Natural killer cell (primary cell): ENCODE results near the gene PFAS. TPM values are rescaled to one million over a fixed set of nuclear protein-coding genes. Genes with fewer than 3 reads are reported as not detected.

Experiments used
- ATAC-seq, 3 donors: fragments of 150-1000 bp in 2 of 3; fragments of 200-7000 bp in 1 of 3; cut with Tn5 transposase; 1 replicate in 1 of 3; 2 replicates in 2 of 3; pipeline ENCODE4 v1.10.0; 2021; ENCODE audit warnings: mild to moderate bottlenecking in 2 of 3, moderate library complexity in 2 of 3
- DNase-seq, 2 donors: peaks; one replicate each; pipeline versions ENCODE4 v3.0.0 to v3.0.0-alpha.2; 2013 to 2021; ENCODE audit warnings: mixed read lengths in 1 of 2
- H3K27ac ChIP-seq: one replicate; pipeline ENCODE4 v1.5.1; 2013; ENCODE audit warnings: mild to moderate bottlenecking, low read length
- H3K27me3 ChIP-seq: one replicate; pipeline ENCODE4 v1.6.1; 2013; ENCODE audit warnings: low read length; ENCODE audit not compliant: control insufficient read depth, insufficient read depth
- H3K36me3 ChIP-seq: one replicate; pipeline ENCODE4 v1.6.1; 2013; ENCODE audit warnings: low read length; ENCODE audit not compliant: control insufficient read depth, insufficient read depth
- H3K4me1 ChIP-seq: one replicate; pipeline ENCODE4 v1.6.1; 2013; ENCODE audit warnings: low read length; ENCODE audit not compliant: control insufficient read depth, insufficient read depth
- H3K4me3 ChIP-seq: one replicate; pipeline ENCODE4 v1.5.1; 2013; ENCODE audit warnings: low read length
- H3K9me3 ChIP-seq: one replicate; pipeline ENCODE4 v1.6.1; 2013; ENCODE audit warnings: low read length; ENCODE audit not compliant: control insufficient read depth, insufficient read depth
- H3K27ac Mint-ChIP-seq, 2 donors: one replicate each; pipeline ENCODE4 v1.8.0; 2022; ENCODE audit warnings: mild to moderate bottlenecking in 2 of 2, mixed read lengths in 2 of 2, moderate library complexity in 1 of 2
- H3K27me3 Mint-ChIP-seq, 2 donors: one replicate each; pipeline ENCODE4 v1.8.0; 2022; ENCODE audit warnings: low read depth in 2 of 2, mixed read lengths in 2 of 2
- H3K36me3 Mint-ChIP-seq: one replicate; pipeline ENCODE4 v1.8.0; 2022; ENCODE audit warnings: mixed read lengths
- H3K4me1 Mint-ChIP-seq, 2 donors: one replicate each; pipeline ENCODE4 v1.8.0; 2022; ENCODE audit warnings: mixed read lengths in 2 of 2
- H3K4me3 Mint-ChIP-seq: one replicate; pipeline ENCODE4 v1.8.0; 2022; ENCODE audit warnings: mild to moderate bottlenecking, moderate library complexity, mixed read lengths
- H3K9me3 Mint-ChIP-seq, 2 donors: one replicate each; pipeline ENCODE4 v1.8.0; 2022; ENCODE audit warnings: mixed read lengths in 2 of 2
- WGBS: methylation state at CpG from one replicate; pipeline ENCODE4 v1.1.7; 2013; ENCODE audit warnings: missing lambda C conversion rate; ENCODE audit not compliant: insufficient coverage; 5-methylcytosine and 5-hydroxymethylcytosine counted together
- intact Hi-C: fragments of 100-400 bp; cut with micrococcal nuclease; formaldehyde crosslinking; loops from one replicate; pipeline ENCODE4 v1.14.2; 2022
- total RNA-seq, 4 donors: library from RNA; stranded (reverse); fragments of 120-200 nt in 1 of 4; gene quantifications; one replicate each; pipeline versions ENCODE4 v1.2.3 to v1.2.4, GENCODE V29; 2013 to 2022
- TF ChIP-seq, protein P1 (sequence below): fragments of 200-600 bp; IDR thresholded peaks from one replicate; pipeline ENCODE4 v1.8.0; 2022; ENCODE audit warnings: antibody characterized with exemption

PFAS gene
- total RNA-seq, 3 donors from 2014 or later (not counting 1 experiment from before 2014, with no cell fraction given) = 23.6 to 30.0 (median 24.0) TPM

DNA sequence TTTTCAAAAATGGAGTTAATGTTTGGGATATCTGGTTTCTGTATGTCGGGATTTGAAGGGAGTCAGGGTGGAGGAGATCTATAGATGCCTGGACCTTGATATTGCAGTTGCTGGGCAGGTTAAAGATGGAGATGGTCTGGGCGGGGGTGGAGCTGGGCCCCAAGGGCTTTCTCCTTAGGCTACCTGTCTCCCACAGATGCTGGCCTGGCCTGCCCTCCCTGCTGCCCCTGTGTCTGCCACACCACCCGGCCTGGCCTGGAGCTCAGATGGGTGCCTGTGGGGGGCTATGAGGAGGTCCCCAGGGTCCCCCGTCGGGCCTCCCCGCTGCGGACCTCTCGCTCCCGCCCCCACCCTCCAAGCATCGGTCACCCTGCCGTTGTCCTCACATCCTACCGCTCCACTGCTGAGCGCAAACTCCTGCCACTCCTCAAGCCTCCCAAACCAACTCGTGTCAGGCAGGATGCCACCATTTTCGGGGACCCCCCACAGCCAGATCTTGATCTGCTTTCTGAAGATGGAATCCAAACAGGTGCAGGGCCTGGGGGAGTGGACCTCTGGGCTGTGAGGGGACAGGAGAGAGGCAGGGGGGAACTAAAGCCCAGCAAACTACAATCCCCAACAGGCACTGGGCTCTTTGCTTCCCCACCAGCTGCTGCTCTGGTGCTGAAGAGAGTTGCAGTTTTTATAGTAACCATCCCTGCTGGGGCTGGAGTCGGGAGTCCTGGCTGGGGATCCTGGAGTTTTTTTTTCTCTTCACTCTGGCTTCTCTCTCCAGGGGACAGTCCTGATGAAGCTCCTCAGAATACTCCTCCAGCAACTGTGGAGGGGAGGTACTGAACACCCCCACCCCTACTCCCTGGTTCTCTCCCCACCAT lies 63.9 kb downstream of the PFAS start:
- H3K27ac Mint-ChIP-seq = no peak overlapping the region
- no peak for DNase-seq
- H3K9me3 ChIP-seq = no peaks in the 10 kb centered on the region
- no peaks in the 10 kb centered on the region for H3K9me3 Mint-ChIP-seq
- H3K4me1 ChIP-seq = no peaks in the 10 kb centered on the region
- H3K27me3 Mint-ChIP-seq = peaks cover 16 to 17% of the 10 kb centered on the region in 2 donors
- intact Hi-C loops = no loop called here
- TF ChIP-seq, protein P1, sequence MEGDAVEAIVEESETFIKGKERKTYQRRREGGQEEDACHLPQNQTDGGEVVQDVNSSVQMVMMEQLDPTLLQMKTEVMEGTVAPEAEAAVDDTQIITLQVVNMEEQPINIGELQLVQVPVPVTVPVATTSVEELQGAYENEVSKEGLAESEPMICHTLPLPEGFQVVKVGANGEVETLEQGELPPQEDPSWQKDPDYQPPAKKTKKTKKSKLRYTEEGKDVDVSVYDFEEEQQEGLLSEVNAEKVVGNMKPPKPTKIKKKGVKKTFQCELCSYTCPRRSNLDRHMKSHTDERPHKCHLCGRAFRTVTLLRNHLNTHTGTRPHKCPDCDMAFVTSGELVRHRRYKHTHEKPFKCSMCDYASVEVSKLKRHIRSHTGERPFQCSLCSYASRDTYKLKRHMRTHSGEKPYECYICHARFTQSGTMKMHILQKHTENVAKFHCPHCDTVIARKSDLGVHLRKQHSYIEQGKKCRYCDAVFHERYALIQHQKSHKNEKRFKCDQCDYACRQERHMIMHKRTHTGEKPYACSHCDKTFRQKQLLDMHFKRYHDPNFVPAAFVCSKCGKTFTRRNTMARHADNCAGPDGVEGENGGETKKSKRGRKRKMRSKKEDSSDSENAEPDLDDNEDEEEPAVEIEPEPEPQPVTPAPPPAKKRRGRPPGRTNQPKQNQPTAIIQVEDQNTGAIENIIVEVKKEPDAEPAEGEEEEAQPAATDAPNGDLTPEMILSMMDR = no peak
- no peak overlapping the region for H3K4me3 ChIP-seq
- 89% methylated on average over 16 of the region's 16 CpGs for WGBS
- H3K36me3 ChIP-seq = no peaks in the 10 kb centered on the region
- no peak overlapping the region for H3K27ac ChIP-seq
- H3K36me3 Mint-ChIP-seq = no peaks in the 10 kb centered on the region
- H3K4me3 Mint-ChIP-seq = no peak overlapping the region
- H3K27me3 ChIP-seq = no peaks in the 10 kb centered on the region
- H3K4me1 Mint-ChIP-seq = peaks cover 0 to 8% of the 10 kb centered on the region in 2 donors
- ATAC-seq = no peak

DNA sequence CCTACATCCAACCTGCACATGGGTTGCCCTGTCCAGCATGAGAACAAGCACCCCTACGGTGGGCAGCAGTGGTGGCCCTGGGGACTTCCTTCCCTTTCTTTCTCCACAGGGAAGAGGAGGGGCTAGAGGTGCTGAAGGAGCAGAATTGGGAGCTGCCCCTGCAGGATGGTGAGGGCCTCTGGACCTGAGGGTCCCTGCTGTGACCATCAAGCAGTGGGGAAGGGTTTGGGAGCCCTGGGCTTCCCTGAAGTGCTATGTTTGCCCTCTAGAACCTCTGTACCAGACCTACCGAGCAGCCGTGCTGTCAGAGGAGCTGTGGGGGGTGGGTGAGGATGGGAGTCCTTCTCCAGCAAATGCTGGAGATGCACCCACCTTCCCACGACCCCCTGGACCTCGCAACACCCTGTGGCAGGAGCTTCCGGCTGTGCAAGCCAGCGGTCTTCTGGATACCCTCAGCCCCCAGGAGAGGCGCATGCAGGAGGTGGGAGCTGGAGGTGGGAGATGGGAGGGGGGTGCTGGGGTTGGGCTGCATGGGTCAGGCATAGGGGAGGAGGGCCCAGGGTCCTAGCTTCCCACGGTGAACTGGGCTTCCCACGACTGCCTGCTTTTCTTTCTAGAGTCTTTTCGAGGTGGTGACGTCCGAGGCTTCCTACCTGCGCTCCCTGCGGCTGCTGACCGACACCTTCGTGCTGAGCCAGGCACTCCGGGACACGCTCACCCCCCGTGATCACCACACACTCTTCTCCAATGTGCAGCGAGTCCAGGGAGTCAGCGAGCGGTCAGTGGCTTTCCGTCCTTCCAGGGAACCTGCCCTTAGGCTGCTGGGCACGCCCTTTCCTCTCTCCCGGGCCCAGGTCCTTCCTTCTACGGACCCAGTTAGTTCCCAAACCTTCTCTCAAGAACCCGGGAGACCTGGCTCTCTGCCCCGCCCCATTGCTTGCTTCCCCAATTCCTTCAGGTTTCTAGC lies 66.0 kb downstream of the PFAS start:
- no peak overlapping the region for H3K27ac ChIP-seq
- Mint-ChIP-seq H3K27ac (no peak overlapping the region), H3K4me1 (peaks cover 0 to 5% of the 10 kb centered on the region in 2 donors), H3K9me3 (no peaks in the 10 kb centered on the region), H3K36me3 (no peaks in the 10 kb centered on the region), H3K4me3 (no peak overlapping the region), H3K27me3 (peaks cover 14 to 17% of the 10 kb centered on the region in 2 donors)
- H3K36me3 ChIP-seq = no peaks in the 10 kb centered on the region
- intact Hi-C loops = no loop called here
- no peak overlapping the region for H3K4me3 ChIP-seq
- ATAC-seq (no peak), DNase-seq (no peak)
- no peaks in the 10 kb centered on the region for H3K27me3 ChIP-seq
- 66% methylated on average over 29 of the region's 29 CpGs for WGBS
- H3K4me1 ChIP-seq = no peaks in the 10 kb centered on the region
- TF ChIP-seq, protein P1 = no peak
- H3K9me3 ChIP-seq = no peaks in the 10 kb centered on the region

DNA sequence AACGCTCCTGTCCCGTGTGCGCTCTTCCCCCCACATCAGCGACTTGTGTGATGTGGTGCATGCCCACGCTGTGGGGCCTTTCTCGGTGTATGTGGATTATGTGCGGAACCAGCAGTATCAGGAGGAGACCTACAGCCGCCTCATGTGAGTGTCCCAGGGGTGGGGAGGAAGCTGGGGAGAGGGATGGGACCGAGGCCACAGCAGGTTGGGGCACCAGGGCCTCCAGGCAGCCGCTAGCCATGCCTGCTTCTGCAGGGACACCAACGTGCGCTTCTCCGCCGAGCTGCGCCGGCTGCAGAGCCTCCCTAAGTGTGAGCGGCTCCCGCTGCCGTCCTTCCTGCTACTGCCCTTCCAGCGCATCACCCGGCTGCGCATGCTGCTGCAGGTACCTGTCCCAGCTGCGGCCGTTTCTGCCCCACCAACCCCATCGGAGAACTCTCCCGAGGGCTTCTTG lies 66.7 kb downstream of the PFAS start:
- no peak overlapping the region for H3K4me3 Mint-ChIP-seq
- Histone ChIP-seq H3K27me3 (no peaks in the 10 kb centered on the region), H3K9me3 (no peaks in the 10 kb centered on the region), H3K36me3 (no peaks in the 10 kb centered on the region), H3K4me3 (no peak overlapping the region), H3K27ac (no peak overlapping the region), H3K4me1 (no peaks in the 10 kb centered on the region)
- H3K4me1 Mint-ChIP-seq = no peaks in the 10 kb centered on the region
- peaks cover 17% of the 10 kb centered on the region in 2 donors for H3K27me3 Mint-ChIP-seq
- 88% methylated on average over 26 of the region's 26 CpGs for WGBS
- ATAC-seq (no peak), DNase-seq (no peak)
- H3K9me3 Mint-ChIP-seq = no peaks in the 10 kb centered on the region
- intact Hi-C loops = no loop called here
- TF ChIP-seq, protein P1 = no peak
- no peak overlapping the region for H3K27ac Mint-ChIP-seq
- H3K36me3 Mint-ChIP-seq = no peaks in the 10 kb centered on the region
